NCI-H128 (cell line): Measurements from ENCODE around the gene DIS3L2.

Experiments used
- DNase-seq: peaks from one replicate; lab custom pipeline; 2025; ENCODE audit not compliant: unreplicated experiment; lab: John Stamatoyannopoulos, UW

The DIS3L2 gene

DNA sequence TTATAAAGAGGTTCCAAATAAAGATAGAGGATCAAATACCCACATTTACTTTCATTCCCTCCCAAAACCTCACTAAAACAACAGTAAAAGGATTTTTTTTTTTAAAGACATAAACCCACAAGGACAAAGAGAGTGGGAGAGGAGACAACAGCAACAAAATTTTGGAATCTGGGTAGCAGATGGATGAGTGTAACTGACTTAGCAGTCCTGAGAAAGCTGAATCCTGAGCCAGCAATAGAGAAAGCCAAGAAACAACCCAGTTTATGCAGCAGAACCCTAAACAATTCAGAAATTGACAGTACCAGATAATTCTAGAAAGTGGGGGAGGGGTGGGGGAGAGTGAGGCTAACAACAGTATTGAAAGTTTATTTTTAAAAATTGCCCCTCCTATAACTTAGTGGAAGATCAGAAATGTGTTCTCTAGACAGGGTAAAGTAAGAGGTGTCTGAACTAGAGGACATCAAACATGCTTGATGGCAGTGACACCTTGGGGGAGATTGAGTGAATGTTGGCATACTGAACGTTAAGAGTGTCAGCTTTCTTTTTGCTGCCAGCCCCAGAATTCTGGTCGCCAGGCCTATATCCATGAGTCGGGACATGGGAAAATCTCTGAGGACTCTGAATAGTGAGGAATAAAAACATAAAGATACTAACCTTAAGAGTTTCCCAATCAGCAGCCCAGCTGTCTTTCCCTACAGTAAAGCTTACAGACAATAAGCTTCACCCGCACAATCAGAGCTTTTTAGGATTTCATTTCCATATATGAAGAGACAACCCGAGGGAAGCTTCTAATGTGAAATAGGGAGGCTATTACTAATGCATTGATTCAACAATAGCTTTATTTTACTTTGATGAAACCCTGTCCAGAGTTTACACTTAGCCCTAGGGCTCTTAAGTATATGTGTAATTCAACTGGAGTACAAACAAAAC is 289.0 kb downstream of the DIS3L2 start:
- no peak for DNase-seq

GRCh38 chr2:232255033-232255432 is 293.5 kb downstream of the DIS3L2 start:
- DNase-seq = no peak

GRCh38 chr2:232260075-232260474 is 298.6 kb downstream of the DIS3L2 start:
- DNase-seq = no peak

DNA sequence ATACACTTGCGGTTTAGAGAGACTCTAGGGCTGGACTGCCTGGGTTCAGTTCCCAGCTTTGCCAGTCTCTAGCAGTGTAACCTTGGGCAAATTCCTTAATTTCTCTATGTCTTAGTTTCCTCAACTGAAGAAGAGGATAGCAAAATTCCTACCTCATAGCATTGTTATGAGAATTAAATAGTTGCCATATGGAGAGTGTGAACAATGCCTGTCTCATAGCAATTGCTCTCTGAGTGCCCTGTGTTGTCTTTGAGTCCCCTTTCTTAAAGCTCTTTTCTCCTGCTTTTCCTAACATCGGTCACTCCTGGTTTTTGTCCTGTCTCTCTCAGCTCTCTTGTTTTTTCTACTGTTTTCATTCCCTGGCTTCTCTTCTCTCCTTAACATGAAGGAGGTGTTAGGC is 300.3 kb downstream of the DIS3L2 start:
- no peak for DNase-seq

DNA sequence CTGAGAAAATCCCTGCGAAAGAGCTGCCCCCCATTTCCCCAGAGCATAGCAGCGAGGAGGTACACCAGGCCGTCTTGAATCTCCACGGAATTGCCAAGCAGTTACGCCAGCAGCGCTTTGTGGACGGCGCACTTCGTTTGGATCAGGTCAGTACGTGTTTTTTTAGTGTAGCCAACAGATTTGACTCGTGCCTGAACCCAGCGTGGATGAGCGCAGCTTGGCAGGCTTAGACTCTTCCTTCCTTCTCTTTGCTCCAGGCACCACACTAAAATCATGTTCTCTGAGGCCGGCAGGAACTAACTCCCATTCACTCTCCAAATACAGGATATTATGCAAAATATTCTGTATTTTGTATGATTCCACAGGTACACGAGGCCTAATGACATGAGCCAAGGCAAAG is 301.8 kb downstream of the DIS3L2 start:
- no peak for DNase-seq

DNA sequence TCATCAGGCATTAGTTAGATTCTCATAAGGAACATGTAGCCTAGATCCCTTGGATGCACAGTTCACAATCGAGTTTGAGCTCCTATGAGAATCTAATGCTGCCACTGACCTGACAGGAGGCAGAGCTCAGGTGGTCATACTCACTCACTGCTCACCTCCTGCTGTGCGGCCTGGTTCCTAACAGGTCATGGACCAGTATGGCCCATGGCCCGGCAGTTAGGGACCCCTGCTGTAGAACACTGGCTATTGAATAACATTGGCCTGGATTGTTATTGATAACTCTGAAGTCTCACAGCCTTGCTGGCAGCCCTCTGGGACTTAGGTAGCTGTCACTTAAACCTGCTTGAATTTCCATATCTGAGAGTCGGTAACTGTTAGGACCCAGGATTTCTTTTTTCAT is 302.6 kb downstream of the DIS3L2 start:
- no peak for DNase-seq

GRCh38 chr2:232265329-232265728 is 303.8 kb downstream of the DIS3L2 start:
- DNase-seq = no peak

DNA sequence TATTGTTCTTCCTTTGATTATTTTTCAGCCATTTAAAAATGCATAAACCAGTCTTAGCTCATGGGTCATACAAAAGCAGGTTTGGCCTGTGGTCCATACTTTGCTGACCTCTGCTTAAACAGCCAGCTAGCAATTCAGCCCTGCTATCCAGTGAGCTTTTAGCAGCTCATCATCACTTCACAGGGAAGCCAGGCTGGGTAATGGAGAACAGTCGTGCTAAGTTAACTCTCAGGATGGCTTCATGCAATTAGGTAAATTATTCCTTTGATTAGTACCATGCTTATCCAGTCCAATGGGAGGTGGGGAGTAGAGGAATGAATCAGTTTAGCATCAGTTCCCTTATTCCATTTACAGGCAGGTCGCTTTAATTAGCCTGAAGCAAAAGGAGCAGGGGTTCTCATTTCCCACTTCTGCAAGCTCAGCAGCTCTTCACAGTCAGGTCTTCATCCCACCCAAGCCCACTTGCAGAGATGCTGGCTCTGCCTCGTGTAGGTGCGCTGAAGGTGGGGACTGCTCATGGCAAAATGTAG is 307.2 kb downstream of the DIS3L2 start:
- DNase-seq = no peak

- no peak for DNase-seq
These were observed 308.4 kb downstream of the DIS3L2 start for GRCh38 chr2:232269867-232270266.

DNA sequence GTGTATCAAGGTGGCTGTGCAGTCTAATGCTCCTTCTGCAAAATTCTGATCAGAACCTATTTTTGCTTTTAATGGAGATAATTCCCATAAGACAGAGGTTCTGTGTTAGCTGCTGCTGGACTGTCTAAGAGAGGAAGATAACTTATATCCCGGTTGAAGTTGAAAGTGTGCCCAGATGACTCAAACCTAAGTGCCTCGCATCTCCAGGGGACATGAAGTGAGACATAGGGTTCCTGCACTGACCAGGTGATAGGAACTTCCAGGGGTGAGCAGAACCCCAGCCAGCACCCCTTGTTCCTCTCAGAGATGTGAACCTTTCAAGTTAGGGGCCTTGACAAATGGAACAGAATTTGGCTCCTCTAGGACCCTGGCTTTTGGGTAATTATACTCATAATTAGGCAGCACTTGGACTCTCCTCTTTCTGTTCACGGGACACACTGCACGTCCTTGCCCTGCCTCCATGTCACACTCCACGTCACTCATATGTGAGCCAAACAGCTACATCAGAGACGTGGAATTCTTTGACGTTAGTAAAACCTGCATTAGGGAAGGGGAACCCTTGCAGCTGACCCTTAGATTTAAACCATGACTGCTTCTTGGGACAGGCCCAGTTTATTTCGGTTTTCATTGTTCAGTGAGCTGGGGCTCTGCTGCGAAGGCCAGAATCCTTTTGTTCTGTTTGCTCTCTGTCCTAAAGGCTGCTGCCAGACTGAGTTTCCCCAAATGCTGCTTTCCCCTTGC is 312.6 kb downstream of the DIS3L2 start:
- DNase-seq = no peak

- DNase-seq = no peak
These were observed 314.2 kb downstream of the DIS3L2 start for GRCh38 chr2:232275670-232276069.

GRCh38 chr2:232276084-232276732 is 314.7 kb downstream of the DIS3L2 start:
- no peak for DNase-seq

GRCh38 chr2:232276733-232277313 is 315.3 kb downstream of the DIS3L2 start:
- DNase-seq = no peak

- DNase-seq = no peak
These were observed 317.0 kb downstream of the DIS3L2 start for GRCh38 chr2:232278534-232278933.

DNA sequence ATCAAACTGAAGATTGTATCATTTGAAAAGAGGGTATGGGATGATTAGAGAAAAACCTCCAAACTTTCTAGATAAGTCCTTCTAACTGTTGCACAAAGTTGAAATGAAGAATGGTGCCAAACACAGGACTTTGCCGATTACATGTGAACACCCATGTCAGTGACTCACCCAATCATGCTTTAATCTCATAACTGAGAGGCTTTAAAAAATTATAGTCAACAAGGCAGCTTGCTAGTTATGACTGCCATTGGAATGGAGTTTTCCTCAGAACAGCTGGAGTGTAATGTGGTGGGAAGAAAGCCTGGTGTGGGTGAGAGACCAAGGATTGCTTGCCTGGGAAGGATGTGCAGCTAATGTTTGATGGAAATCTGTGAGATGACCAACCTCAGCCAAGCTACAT is 318.8 kb downstream of the DIS3L2 start:
- no peak for DNase-seq

- no peak for DNase-seq
These were observed 320.5 kb downstream of the DIS3L2 start for GRCh38 chr2:232281858-232282507.

GRCh38 chr2:232282508-232283055 is 321.1 kb downstream of the DIS3L2 start:
- no peak for DNase-seq

GRCh38 chr2:232286001-232286868 is 324.7 kb downstream of the DIS3L2 start:
- no peak for DNase-seq

GRCh38 chr2:232287316-232287715 is 325.8 kb downstream of the DIS3L2 start:
- DNase-seq = no peak
